TTC549 (cell line): ENCODE data around the gene MS4A14.
"Not testable (repeated sequence)": the region's sequence is repeated elsewhere in the genome, so short reads cannot be mapped to it uniquely, and the experiment has no call there.

Source experiments
- FAIRE-seq: peaks from 2 replicates; lab custom pipeline; 2012; peaks lifted over from hg19 to GRCh38; lab: Jason Lieb, UNC

Gene MS4A14

DNA sequence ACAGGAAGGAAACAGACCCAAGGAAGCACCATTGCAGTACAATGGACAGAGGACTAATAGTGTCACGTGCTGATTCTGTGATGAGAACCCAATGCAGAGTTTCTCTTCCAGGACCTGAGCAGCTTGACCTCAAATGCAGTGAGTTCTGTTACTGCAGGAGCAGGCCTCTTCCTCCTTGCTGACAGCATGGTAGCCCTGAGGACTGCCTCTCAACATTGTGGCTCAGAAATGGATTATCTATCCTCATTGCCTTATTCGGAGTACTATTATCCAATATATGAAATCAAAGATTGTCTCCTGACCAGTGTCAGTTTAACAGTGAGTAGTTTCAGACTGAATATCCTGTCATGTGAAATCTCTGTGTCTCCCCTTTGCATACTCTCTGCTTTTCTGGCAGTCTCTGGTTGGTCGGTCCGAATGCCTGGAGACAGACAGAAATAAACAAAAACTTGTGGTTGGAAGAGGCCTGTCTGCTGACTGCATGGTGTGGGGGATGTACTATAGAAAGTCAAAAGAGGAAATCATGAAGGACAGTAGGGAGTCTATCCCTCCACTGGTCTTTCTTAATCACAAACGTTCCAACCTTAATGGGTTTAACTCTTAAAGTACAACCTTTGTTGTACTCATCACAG is 6.9 kb upstream of the MS4A14 start:
- FAIRE-seq: no peak

DNA sequence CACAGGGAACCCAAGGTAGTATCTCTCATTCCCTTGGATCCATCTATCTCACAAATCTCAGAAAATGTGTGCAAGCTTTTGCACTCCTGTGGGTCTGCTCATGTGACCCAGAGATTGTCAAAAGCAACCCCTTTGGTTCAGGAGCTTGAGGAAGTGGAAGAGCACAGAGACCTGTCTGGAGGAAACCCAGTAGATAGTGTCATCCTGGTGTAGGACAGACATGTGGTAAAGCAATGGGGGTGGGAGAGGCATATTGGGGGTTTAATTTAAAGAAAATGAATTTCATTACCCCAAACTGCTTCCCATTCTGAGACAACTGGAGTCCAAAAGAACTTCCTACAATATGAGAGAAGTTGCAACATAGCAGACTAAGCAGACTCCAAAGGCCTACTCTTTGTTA is 5.8 kb upstream of the MS4A14 start:
- no peak for FAIRE-seq

DNA sequence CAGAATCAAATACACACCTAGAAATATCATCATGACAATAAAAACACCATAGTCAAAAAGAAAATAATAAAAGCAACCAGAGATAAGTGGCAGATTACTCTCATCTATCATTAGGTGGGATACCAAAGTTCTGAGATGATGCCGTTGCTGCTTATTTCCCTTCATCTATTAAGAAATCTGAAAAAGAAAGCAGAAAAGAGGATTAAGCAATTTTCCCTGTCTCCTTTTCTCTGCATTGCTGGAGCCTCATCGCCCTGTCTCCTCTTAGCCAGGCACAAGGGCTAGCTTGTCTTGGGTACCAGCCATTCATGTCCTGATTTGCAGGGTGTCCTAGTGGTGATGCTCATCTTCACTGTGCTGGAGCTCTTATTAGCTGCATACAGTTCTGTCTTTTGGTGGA is 3.9 kb upstream of the MS4A14 start:
- no peak for FAIRE-seq

DNA sequence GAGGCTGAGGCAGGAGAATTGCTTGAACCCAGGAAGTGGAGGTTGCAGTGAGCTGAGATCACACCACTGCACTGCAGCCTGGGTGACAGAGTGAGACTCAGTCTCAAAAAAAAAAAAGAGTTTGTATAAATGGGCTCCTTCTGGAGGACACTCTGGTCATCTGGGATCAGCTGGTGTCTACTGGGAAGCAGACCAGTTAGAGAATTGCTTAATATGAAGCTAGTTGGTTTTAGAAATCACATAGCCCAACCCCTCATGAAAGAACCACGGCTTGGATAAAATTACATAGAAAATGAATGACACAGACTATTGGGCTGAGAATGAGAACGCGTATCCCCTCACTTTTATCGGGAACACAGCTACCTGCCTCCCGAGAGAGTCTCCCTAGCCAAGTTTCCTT is 3.2 kb upstream of the MS4A14 start:
- FAIRE-seq: no peak

DNA sequence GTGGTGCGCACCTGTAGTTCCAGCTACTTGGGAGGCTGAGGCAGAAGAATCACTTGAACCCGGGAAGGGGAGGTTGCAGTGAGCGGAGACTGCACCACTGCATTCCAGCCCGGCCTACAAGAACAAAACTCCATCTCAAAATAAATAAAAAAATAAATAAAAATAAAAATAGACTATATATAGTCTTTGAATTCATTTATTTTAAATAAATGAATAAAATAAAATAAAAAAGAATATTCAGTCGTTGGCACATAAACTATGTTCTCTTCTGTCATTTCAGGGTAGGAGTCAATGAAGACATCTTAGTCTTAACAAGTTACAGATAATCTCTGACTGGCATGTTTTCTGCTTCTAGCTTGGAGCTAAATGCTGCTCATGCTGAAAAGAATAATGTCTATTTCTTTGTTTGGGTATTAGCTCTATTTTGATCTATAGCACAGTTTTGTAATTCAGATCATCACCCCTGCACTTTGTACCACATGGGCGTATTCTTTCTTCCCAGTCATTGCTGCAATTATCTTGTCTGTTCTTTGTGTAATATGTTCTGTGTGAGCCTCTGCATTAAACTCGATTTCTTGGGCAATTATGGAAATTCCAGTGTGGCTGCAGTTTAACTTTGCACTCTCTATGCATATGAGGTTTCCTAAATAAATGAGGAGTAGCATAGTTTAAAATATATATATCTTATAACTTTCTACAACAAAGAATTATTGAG is 1.4 kb upstream of the MS4A14 start:
- FAIRE-seq: no peak

DNA sequence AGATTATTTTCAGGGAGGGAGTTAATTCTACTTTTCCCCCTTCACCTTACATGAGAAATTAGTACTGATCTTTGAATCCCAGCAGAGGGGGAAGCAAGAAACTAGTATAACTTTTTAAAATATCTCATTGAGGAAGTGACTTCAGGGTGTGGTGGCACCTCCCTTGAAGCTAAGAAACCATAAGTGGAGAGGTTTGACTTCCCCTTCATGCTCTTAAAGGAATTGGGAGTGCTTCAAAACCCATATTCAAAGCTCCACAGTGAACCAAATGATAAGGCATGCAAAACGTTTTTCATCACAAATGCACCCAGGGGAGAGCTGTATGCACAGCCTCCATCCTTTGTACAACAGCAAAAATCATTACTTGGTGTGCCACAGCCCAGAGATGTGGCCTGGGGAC is 540 bp downstream of the MS4A14 start:
- no peak for FAIRE-seq

DNA sequence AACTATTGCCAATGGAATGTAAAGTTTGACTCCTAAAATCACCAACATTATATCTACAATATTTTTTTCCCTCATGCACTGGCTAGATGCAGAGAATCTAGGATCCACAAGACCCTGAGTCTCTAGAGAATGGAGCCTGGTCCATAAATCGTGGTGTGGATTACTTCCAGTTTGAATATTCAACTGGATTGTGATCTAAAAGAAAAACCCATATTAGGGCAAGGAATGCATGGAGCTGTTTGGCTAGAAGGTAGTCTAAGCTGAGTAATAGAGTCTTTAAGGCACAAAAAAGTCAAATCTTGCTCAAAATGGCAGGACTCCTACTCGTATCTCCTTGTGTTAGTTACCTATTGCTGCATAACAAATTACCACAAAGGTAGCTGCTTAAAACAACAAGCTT is 23.8 kb downstream of the MS4A14 start:
- no peak for FAIRE-seq

DNA sequence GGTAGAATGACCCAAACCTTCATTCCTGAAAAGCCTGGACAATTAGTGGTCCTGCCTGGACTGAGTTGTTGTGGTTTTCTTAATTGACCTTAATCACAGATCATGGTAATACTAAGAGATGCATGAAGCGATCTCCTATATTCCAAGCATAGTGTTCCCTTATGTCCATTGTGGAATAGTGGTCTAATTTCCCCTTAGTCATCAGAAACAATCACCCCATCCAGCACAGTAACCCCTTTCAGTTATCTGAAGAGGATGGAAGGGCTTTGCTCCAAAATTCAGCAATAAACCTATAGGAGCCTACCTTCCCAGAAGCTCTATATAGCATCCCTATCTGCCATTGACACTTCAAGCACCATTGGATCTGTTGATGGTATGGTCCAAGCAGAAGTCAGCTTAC is 26.4 kb downstream of the MS4A14 start:
- FAIRE-seq: no peak

DNA sequence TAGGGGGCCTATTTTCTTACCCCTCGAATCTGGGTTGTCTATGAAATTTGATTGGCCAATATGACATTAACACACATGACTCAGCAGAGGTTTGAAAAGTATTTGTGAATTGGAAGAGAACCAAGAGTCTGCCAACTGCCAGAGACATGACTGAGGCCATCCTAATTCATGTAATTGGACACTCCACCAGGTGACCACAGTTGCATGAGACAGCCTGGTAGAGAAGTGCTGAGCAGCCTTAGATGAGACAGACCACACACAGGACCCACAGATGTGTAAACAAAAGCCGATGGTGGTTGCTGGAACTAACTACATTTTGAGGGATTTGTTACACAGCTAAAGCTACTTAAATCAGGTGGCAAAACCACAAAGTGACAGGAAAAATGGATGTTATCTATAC is 32.3 kb downstream of the MS4A14 start:
- FAIRE-seq: no peak

DNA sequence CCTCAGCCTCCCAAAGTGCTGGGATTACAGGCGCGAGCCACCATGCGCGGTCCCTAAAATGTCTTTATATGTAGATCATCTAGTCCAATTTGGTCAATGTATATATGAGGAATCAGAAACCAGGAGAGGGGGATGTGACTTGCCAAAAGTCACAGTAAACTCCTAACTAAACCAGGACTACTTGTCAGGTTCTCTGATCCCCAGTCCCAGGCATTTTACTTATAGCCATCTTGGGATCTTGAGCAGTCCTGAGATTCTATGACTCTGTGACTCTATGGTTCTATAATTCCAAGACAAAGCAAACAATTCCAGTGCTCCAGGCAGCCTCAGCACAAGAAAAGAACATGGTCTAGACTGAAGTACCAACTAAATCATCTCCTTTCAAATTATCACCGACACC is 33.0 kb downstream of the MS4A14 start, which contains the start of gene MS4A5:
Gene MS4A5 (plus strand): TSS at position 301 of the 400 bp plus-strand sequence. CDS start 103 bp downstream, outside the sequence.
- no peak for FAIRE-seq

DNA sequence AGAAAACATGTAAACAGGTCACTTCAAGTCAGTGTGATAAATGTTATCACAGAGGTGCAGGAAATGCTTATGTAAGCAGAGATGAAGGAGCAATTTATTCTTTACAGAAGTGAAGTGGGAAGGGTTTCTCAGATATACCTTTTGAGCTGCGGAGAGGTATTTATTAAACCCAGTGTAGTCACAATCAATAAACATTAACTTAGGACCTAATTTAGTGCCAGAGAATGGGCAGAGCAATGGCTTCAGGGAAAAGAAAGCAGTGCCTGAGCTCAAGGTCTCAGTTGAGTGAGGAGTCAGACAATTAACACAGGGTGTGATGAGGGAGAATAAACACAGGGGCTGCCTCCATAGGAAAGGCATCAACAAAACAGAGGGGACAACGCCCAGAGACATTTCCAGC is 35.0 kb downstream of the MS4A14 start:
- FAIRE-seq: no peak

DNA sequence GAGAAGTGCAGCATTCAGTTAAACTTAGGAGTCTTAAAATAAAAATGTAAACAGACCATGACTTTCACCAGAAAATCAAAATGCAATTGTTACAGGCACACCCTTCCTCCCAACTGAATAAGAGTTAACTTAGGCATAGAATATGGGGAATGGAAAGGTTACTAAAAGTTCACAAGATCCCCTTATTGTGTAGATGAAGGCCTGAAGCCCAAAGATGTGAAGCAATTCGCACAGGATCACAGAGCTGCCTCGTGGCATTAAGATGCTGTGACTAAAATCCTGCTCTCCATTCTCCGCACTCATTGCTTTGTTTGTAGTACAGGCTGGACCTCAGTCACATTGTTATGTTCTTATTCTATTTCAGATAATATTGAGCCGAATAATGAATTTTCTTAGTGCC is 37.1 kb downstream of the MS4A14 start:
- no peak for FAIRE-seq

DNA sequence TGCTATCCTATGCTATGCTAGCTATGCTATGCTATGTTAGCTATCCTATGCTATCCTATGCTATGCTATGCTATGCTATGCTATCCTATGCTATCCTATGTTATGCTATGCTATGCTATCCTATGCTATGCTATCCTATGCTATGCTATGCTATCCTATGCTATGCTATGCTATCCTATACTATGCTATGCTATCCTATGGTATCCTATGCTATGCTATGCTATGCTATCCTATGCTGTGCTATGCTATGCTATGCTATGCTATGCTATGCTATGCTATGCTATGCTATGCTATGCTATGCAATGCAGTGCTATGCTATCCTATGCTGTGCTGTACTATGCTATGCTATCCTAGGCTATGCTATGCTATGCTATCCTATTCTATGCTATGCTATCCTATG is 50.8 kb downstream of the MS4A14 start:
- FAIRE-seq: no peak

DNA sequence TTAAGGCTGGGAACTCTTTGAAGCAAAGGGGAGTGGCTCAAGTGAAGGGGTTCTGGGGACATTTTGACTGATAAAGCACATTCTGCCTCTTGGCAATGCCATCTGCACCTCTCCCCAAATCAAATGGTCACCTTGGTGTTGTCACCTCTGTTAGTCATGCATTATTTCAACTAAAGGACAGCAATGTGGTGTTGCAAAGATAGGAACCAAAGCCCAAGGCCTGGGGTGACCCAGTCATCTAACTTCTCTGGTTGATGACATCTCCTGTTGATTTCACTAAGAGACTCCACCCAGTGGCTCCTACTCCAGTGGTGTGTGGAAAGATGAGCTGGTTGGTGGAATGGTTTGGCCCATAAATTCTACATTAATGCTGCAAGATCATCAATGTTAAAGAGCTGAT is 51.6 kb downstream of the MS4A14 start:
- FAIRE-seq: no peak

DNA sequence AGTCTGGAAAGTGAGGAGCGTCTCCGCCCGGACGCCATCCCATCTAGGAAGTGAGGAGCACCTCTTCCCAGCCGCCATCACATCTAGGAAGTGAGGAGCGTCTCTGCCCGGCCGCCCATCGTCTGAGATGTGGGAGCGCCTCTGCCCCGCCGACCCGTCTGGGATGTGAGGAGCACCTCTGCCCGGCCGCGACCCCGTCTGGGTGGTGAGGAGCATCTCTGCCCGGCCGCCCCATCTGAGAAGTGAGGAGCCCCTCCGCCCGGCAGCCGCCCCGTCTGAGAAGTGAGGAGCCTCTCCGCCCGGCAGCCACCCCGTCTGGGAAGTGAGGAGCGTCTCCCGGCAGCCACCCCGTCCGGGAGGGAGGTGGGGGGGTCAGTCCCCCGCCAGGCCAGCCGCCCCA is 54.9 kb downstream of the MS4A14 start:
- not testable (repeated sequence) for FAIRE-seq

DNA sequence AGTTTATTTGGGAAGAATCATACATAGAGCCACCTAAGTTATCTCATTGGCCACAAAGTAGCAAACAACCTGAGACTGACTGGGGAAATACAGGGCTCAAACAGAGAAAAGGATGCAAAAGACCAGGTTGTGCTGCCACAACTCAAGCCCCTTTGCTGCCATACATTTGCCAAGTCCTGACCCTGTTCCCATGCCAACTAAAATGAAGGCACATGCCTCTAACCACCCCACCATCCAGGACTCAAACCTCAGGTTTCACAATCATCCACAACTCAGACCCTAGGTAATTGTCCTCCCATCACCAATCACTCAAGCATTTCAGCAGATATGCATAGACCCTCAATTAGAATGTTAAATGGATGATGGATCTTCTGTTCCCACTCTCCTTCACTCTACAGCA is 58.0 kb downstream of the MS4A14 start:
- no peak for FAIRE-seq

DNA sequence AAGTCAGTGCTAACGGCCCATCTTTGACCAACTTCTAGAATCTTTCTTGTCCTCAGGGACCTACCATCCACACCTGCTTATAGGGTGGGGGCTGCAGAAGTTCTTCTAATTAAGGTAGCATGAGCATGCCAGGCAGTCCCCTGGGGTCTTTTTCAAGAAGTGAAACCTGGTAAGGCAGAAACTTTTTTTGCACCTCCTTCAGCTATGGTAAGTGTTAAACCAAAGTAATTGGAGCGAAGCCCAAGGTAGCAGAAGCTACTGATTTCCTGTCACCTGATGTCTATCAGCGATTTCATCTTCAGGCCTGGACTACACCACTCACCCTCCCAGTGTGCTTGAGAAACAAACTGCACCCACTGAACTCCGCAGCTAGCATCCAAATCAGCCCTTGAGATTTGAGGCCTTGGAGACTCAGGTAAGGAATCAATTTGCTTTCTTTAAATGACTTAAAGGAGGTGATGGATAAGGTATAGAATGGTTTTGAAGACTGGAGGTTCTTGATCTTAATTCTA is 59.3 kb downstream of the MS4A14 start, which contains the start of gene MS4A1:
Gene MS4A1 (plus strand): TSS at position 317 of the 512 bp plus-strand sequence. CDS start 6,528 bp downstream, outside the sequence.
- no peak for FAIRE-seq

DNA sequence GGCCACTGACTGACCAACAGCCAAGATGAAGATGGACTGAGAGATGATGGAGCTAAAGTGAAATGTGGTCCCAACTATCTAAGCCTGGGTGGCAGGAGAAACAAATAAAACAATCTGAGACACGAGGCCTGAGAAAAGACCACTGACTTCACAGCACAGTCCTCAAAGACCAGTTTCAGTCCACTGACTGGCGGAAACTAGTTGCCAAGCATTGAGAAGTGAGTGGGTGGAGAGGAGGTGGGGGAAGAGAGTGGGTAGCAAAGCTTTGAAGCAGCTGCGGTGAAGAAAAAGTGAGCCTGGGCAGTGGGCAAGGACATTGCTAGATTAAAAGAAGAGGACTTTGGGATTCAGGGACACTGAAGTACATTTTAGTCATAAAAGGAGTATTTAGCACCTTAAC is 61.3 kb downstream of the MS4A14 start:
- no peak for FAIRE-seq

DNA sequence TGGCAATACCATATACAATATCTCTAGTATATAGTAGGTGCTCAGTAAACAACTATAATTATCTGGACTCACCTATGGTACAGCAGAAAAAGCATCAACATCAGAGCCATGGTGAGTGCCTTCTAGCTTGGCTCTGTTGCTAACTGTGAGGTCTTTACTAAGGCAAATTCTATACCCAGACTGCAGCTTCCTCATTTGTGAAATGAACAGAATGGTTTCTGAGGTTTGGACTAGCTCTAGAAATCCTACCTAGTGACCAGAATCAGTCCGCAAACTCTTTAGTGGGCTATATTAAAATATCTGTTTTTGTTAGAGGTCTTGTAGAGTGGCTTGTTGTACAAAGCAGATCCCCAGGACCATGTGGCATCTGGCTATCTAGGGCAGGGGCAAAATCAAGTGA is 63.1 kb downstream of the MS4A14 start:
- FAIRE-seq: no peak
